HCT116 (cell line): Measurements from ENCODE around the gene THADA. TPM values are rescaled to one million over a fixed set of nuclear protein-coding genes. Genes with fewer than 3 reads are reported as not detected.

ENCODE experiments used
- ATAC-seq: fragments of 200-7000 bp; cut with Tn5 transposase; 2 replicates; pipeline ENCODE4 v1.9.1; 2020; ENCODE audit warnings: mild to moderate bottlenecking, moderate library complexity
- BruUV-seq: library from RNA; stranded (reverse); fragments of 400-500 nt; replicated peaks from 2 replicates; lab custom pipeline; 2021; lab: Mats Ljungman, UMichigan
- CTCF ChIA-PET: fragments of 300-600 bp; sonication (Branson Sonifier 250); formaldehyde crosslinking; loops from one replicate; lab custom pipeline; 2021; ENCODE audit warnings: antibody characterized with exemption; lab: Charles Lee
- POLR2A ChIA-PET: fragments of 300-600, 350-600 bp; sonication (Branson Sonifier 250); formaldehyde crosslinking; loops from one replicate; lab custom pipeline; 2021; ENCODE audit warnings: antibody characterized with exemption; lab: Charles Lee
- RAD21 ChIA-PET, 2 experiments: fragments of 300-600 bp; sonication (Branson Sonifier 250); formaldehyde crosslinking; loops; one replicate each; lab custom pipeline; 2023; ENCODE audit warnings: low total read pairs in 2 of 2; ENCODE audit not compliant: uncharacterized antibody in 2 of 2, unreplicated experiment in 2 of 2, low non-redundant PET in 1 of 2; lab: Charles Lee
- DNase-seq: peaks from one replicate; pipeline ENCODE4 v3.0.0-alpha.2; 2010; ENCODE audit warnings: low read depth, low spot score
- H2AFZ ChIP-seq: fragments of 200-600 bp; shearing (Covaris generic), sonication (generic); 2 replicates; pipeline ENCODE4 v1.6.1; 2017; ENCODE audit warnings: low read depth, mixed run types, mixed read lengths, antibody characterized with exemption, low read length; ENCODE audit not compliant: poor library complexity, severe bottlenecking
- H3K27ac ChIP-seq: 2 replicates; pipeline ENCODE4 v1.5.1; 2012; ENCODE audit warnings: low read depth, low read length
- H3K27me3 ChIP-seq: fragments of 200-600 bp; sonication (generic); 2 replicates; pipeline ENCODE4 v1.6.1; 2016; ENCODE audit warnings: mixed run types, low read length, mixed read lengths; ENCODE audit not compliant: insufficient read depth
- H3K36me3 ChIP-seq, 2 experiments: fragments of 200-500 bp in 1 of 2; fragments of 200-600 bp in 1 of 2; sonication (Bioruptor generic) in 1 of 2; sonication (generic) in 1 of 2; 2 replicates each; pipeline versions ENCODE4 v1.5.1 to v1.6.1; 2014 to 2016; ENCODE audit warnings: low read length in 2 of 2, inconsistent platforms in 1 of 2, mixed read lengths in 1 of 2, mixed run types in 1 of 2; ENCODE audit not compliant: insufficient read depth in 2 of 2, control insufficient read depth in 1 of 2
- H3K4me1 ChIP-seq, 2 experiments: fragments of 200-600 bp in 1 of 2; sonication (generic) in 1 of 2; 2 replicates each; pipeline versions ENCODE4 v1.5.1 to v1.6.1; 2012 to 2017; ENCODE audit warnings: low read length in 2 of 2, inconsistent platforms in 1 of 2, mild to moderate bottlenecking in 1 of 2, mixed read lengths in 1 of 2, mixed run types in 1 of 2, moderate library complexity in 1 of 2; ENCODE audit not compliant: insufficient read depth in 2 of 2, control insufficient read depth in 1 of 2
- H3K4me2 ChIP-seq: fragments of 200-600 bp; sonication (generic); 2 replicates; pipeline ENCODE4 v1.6.1; 2017; ENCODE audit warnings: mixed run types, low read length, mixed read lengths
- H3K4me3 ChIP-seq, 2 experiments: fragments of 200-600 bp in 1 of 2; sonication (generic) in 1 of 2; replicated peaks in 1 of 2; 2 replicates each; pipeline ENCODE4 v1.5.1; 2011 to 2016; ENCODE audit warnings: low read length in 2 of 2, control low read depth in 1 of 2, low read depth in 1 of 2, mild to moderate bottlenecking in 1 of 2, mixed read lengths in 1 of 2, mixed run types in 1 of 2
- H3K79me2 ChIP-seq: fragments of 200-600 bp; sonication (generic); 2 replicates; pipeline ENCODE4 v1.6.1; 2017; ENCODE audit warnings: mild to moderate bottlenecking, mixed run types, low read length, moderate library complexity, mixed read lengths; ENCODE audit not compliant: insufficient read depth
- H3K9ac ChIP-seq: fragments of 200-600 bp; sonication (generic); 2 replicates; pipeline ENCODE4 v1.6.1; 2016; ENCODE audit warnings: low read length, mixed read lengths
- H3K9me2 ChIP-seq: fragments of 200-600 bp; sonication (generic), shearing (Covaris generic); 2 replicates; pipeline ENCODE4 v1.6.1; 2017; ENCODE audit warnings: mixed run types, mild to moderate bottlenecking, moderate library complexity; ENCODE audit not compliant: insufficient read depth
- H3K9me3 ChIP-seq, 2 experiments: fragments of 200-500 bp in 1 of 2; fragments of 200-600 bp in 1 of 2; sonication (Bioruptor generic) in 1 of 2; sonication (generic) in 1 of 2; 2 replicates each; pipeline ENCODE4 v1.6.1; 2014 to 2017; ENCODE audit warnings: low read length in 2 of 2, mixed read lengths in 2 of 2, inconsistent platforms in 1 of 2, low read depth in 1 of 2, mild to moderate bottlenecking in 1 of 2, mixed run types in 1 of 2, moderate library complexity in 1 of 2; ENCODE audit not compliant: control insufficient read depth in 1 of 2, insufficient read depth in 1 of 2
- H4K20me1 ChIP-seq: fragments of 200-600 bp; sonication (generic), shearing (Covaris generic); 2 replicates; pipeline ENCODE4 v1.6.1; 2017; ENCODE audit warnings: mixed run types, mild to moderate bottlenecking, moderate library complexity; ENCODE audit not compliant: insufficient read depth
- CTCF ChIP-seq, 3 experiments: fragments of 200-600 bp in 1 of 3; sonication (generic) in 1 of 3; IDR thresholded peaks in 2 of 3; conservative IDR thresholded peaks in 1 of 3; 2 replicates each; pipeline ENCODE4 v1.5.1; 2012 to 2017; ENCODE audit warnings: low read depth in 2 of 3, low read length in 2 of 3, antibody characterized with exemption in 1 of 3, borderline replicate concordance in 1 of 3, control low read depth in 1 of 3, mild to moderate bottlenecking in 1 of 3, mixed read lengths in 1 of 3, mixed run types in 1 of 3, moderate library complexity in 1 of 3; ENCODE audit not compliant: insufficient read depth in 1 of 3
- FOSL1 ChIP-seq: IDR thresholded peaks from 2 replicates; pipeline ENCODE4 v1.6.1; 2012; ENCODE audit warnings: low read depth
- MAX ChIP-seq: IDR thresholded peaks from 2 replicates; pipeline ENCODE4 v1.6.1; 2012
- POLR2A ChIP-seq: IDR thresholded peaks from 2 replicates; pipeline ENCODE4 v1.7.0; 2011; ENCODE audit warnings: borderline replicate concordance; ENCODE audit not compliant: insufficient read depth, insufficient read length; ENCODE audit errors: extremely low read depth
- SP1 ChIP-seq: IDR thresholded peaks from 2 replicates; pipeline ENCODE4 v1.6.1; 2012; ENCODE audit warnings: low read depth
- ZBTB33 ChIP-seq: IDR thresholded peaks from 2 replicates; pipeline ENCODE4 v1.6.1; 2011; ENCODE audit warnings: mild to moderate bottlenecking, low read length, moderate library complexity; ENCODE audit not compliant: insufficient replicate concordance; ENCODE audit errors: extremely low read depth
- intact Hi-C: fragments of 100-400 bp; cut with micrococcal nuclease; formaldehyde crosslinking; loops from 2 replicates; pipeline ENCODE4 v1.10.0; 2022
- total RNA-seq: library from RNA; stranded (reverse); gene quantifications from one replicate; pipeline ENCODE4 v1.2.1, GENCODE V29; 2021; ENCODE audit not compliant: unreplicated experiment

The THADA gene
- total RNA-seq, 1 experiment from 2014 or later, result 30.7 TPM

GRCh38 chr2:43384143-43384542 is 211.7 kb downstream of the THADA start:
- H4K20me1 ChIP-seq, result no peaks in the 10 kb centered on the region
- intact Hi-C loops, result no loop called here
- H3K9ac ChIP-seq, result no peak overlapping the region
- DNase-seq (no peak), ATAC-seq (no peak)
- H3K27me3 ChIP-seq, result no peaks in the 10 kb centered on the region
- no peaks in the 10 kb centered on the region for H3K79me2 ChIP-seq
- no peaks in the 10 kb centered on the region for H3K9me3 ChIP-seq
- no peak overlapping the region for H3K27ac ChIP-seq
- ChIA-PET POLR2A (no interaction called here), CTCF (no interaction called here), RAD21 (no interaction called here)
- no TSS peak for BruUV-seq
- no peak overlapping the region for H3K4me2 ChIP-seq
- H3K9me2 ChIP-seq, result no peaks in the 10 kb centered on the region
- TF ChIP-seq ZBTB33 (no peak), CTCF (IDR thresholded peaks at IDR 0.05 in 2 of 3, conservative IDR thresholded peaks at IDR 0.05 in 1 of 3; ENCODE audit: borderline replicate concordance in 1 of 3, insufficient read depth in 1 of 3, low read depth in 2 of 3, low read length in 2 of 3) (no peak), MAX (no peak), SP1 (no peak), FOSL1 (no peak), POLR2A (no peak)
- H3K4me1 ChIP-seq, result peaks cover 0 to 5% of the 10 kb centered on the region in 2 experiments; a peak in 1 of 4 replicates
- no peaks in the 10 kb centered on the region for H3K36me3 ChIP-seq
- no peak overlapping the region for H3K4me3 ChIP-seq
- no peak overlapping the region for H2AFZ ChIP-seq
